Testis (tissue), 3 donors: ENCODE data around the gene SYNRG. TPM values are rescaled to one million over a fixed set of nuclear protein-coding genes. Genes with fewer than 3 reads are reported as not detected.
"Not testable (repeated sequence)": the region's sequence is repeated elsewhere in the genome, so short reads cannot be mapped to it uniquely, and the experiment has no call there.

Experiments used
- DNase-seq: peaks from one replicate; pipeline ENCODE4 v3.0.0-alpha.2; 2019
- H3K27ac ChIP-seq, 2 donors: fragments of 200-600 bp; sonication (generic); one replicate each; pipeline ENCODE4 v1.5.1; 2019
- H3K27me3 ChIP-seq: fragments of 200-600 bp; sonication (generic); one replicate; pipeline ENCODE4 v1.5.1; 2019
- H3K36me3 ChIP-seq: fragments of 200-600 bp; sonication (generic); one replicate; pipeline ENCODE4 v1.5.1; 2017; ENCODE audit warnings: low read depth; ENCODE audit errors: missing control alignments
- H3K4me1 ChIP-seq: fragments of 200-600 bp; sonication (generic); one replicate; pipeline ENCODE4 v1.5.1; 2019
- H3K4me3 ChIP-seq, 2 donors: fragments of 200-600 bp; sonication (generic); one replicate each; pipeline ENCODE4 v1.5.1; 2017 to 2019
- H3K9me3 ChIP-seq: fragments of 200-600 bp; sonication (generic); one replicate; pipeline ENCODE4 v1.5.1; 2017
- CTCF ChIP-seq, 3 experiments: fragments of 450-650 bp in 2 of 3; fragments of 200-600 bp in 1 of 3; sonication (generic) in 1 of 3; IDR thresholded peaks; one replicate each; pipeline ENCODE4 v1.5.1; 2016 to 2019; ENCODE audit warnings: antibody characterized with exemption in 3 of 3, mild to moderate bottlenecking in 2 of 3, moderate library complexity in 1 of 3
- POLR2A ChIP-seq: fragments of 450-650 bp; IDR thresholded peaks from one replicate; pipeline ENCODE4 v1.6.1; 2017; ENCODE audit warnings: antibody characterized with exemption, mild to moderate bottlenecking, moderate library complexity
- WGBS, 2 donors: methylation state at CpG; one replicate each; pipeline ENCODE4 v1.1.5; 2018; 5-methylcytosine and 5-hydroxymethylcytosine counted together
- intact Hi-C: fragments of 100-400 bp; cut with DNase I; formaldehyde crosslinking; loops from one replicate; pipeline ENCODE4 v1.15.1; 2023; ENCODE audit warnings: low total_unique reads
- polyA plus RNA-seq: library from polyadenylated mRNA; stranded (reverse); fragments of 350-450 nt; fragmentation: Illumina TruSeq; extraction: RNeasy Lipid Tissue Mini Kit (QIAGEN cat#74804); gene quantifications from one replicate; pipeline ENCODE4 v1.2.3, GENCODE V29; 2014; ENCODE audit warnings: low read depth, low replicate concordance; ENCODE audit not compliant: insufficient read depth
- total RNA-seq, 2 donors: library from RNA; depleted of rRNA; stranded (reverse); fragments of >200 nt; gene quantifications; one replicate each; pipeline ENCODE4 v1.2.3, GENCODE V29; 2016

The SYNRG gene
- total and polyA plus RNA-seq, 3 donors from 2014 or later: 50.1 to 72.2 (median 54.6) TPM

GRCh38 chr17:37642681-37643080 lies 33.5 kb upstream of the SYNRG start:
- intact Hi-C loops: no loop called here
- no peaks in the 10 kb centered on the region for H3K9me3 ChIP-seq

GRCh38 chr17:37640015-37640414 lies 30.8 kb upstream of the SYNRG start:
- TF ChIP-seq POLR2A (no peak), CTCF (IDR thresholded peaks at IDR 0.05) (no peak)
- H3K9me3 ChIP-seq: no peaks in the 10 kb centered on the region
- no peaks in the 10 kb centered on the region for H3K27me3 ChIP-seq
- no peak overlapping the region for H3K4me3 ChIP-seq
- H3K4me1 ChIP-seq: peaks cover 8% of the 10 kb centered on the region
- no peaks in the 10 kb centered on the region for H3K36me3 ChIP-seq
- no peak for DNase-seq
- intact Hi-C loops: no loop called here
- H3K27ac ChIP-seq: no peak overlapping the region

More at GRCh38 chr17:37642681-37643080, 33.5 kb upstream of the SYNRG start:
- 0 to 2% methylated on average over 7 of the region's 7 CpGs for WGBS, 2 donors
- peak overlapping the region; percentile 84 to 86 for H3K27ac ChIP-seq
- peak overlapping the region; percentile 71 to 74 for H3K4me3 ChIP-seq
- no peak for DNase-seq
- peaks cover 8% of the 10 kb centered on the region for H3K4me1 ChIP-seq
- no peaks in the 10 kb centered on the region for H3K27me3 ChIP-seq
- TF ChIP-seq POLR2A (no peak), CTCF (IDR thresholded peaks at IDR 0.05) (no peak)
- H3K36me3 ChIP-seq: no peaks in the 10 kb centered on the region

GRCh38 chr17:37637956-37638355 lies 28.7 kb upstream of the SYNRG start:
- no peak overlapping the region for H3K27ac ChIP-seq
- H3K36me3 ChIP-seq: no peaks in the 10 kb centered on the region

GRCh38 chr17:37616430-37616829 lies 7.2 kb upstream of the SYNRG start:
- H3K36me3 ChIP-seq, H3K4me1 ChIP-seq, H3K27me3 ChIP-seq, H3K27ac ChIP-seq, H3K9me3 ChIP-seq, H3K4me3 ChIP-seq, DNase-seq, intact Hi-C loops: not testable (repeated sequence)
- 92 to 93% methylated on average over 6 of the region's 6 CpGs for WGBS, 2 donors

More at GRCh38 chr17:37637956-37638355, 28.7 kb upstream of the SYNRG start:
- TF ChIP-seq CTCF (IDR thresholded peaks at IDR 0.05): no peak
- TF ChIP-seq POLR2A: no peak
- Histone ChIP-seq H3K4me1 (peaks cover 8% of the 10 kb centered on the region), H3K4me3 (no peak overlapping the region), H3K9me3 (no peaks in the 10 kb centered on the region), H3K27me3 (no peaks in the 10 kb centered on the region)
- intact Hi-C loops: no loop called here
- no peak for DNase-seq

GRCh38 chr17:37614823-37615222 lies 5.6 kb upstream of the SYNRG start:
- DNase-seq: no peak
- WGBS, 2 donors: 93 to 97% methylated on average over 2 of the region's 2 CpGs
- Histone ChIP-seq H3K4me3 (no peak overlapping the region), H3K4me1 (no peaks in the 10 kb centered on the region), H3K27me3 (no peaks in the 10 kb centered on the region), H3K9me3 (no peaks in the 10 kb centered on the region), H3K27ac (no peak overlapping the region), H3K36me3 (no peaks in the 10 kb centered on the region)
- intact Hi-C loops: no loop called here
- TF ChIP-seq POLR2A (no peak), CTCF (IDR thresholded peaks at IDR 0.05) (no peak)
